Hematopoietic multipotent progenitor cell (in vitro differentiated cells): ENCODE data around the gene DKC1. TPM values are rescaled to one million over a fixed set of nuclear protein-coding genes. Genes with fewer than 3 reads are reported as not detected.

Source experiments
- DNase-seq, 3 donors: peaks; one replicate each; pipeline ENCODE4 v3.0.0-alpha.2; 2011 to 2015; ENCODE audit warnings: low read depth in 2 of 3, low spot score in 2 of 3
- total RNA-seq: library from RNA; depleted of rRNA; stranded (reverse); fragments of >200 nt; gene quantifications from one replicate; pipeline ENCODE4 v1.2.3, GENCODE V29; 2012

DKC1 gene
- total RNA-seq, result 45.2 TPM

DNA sequence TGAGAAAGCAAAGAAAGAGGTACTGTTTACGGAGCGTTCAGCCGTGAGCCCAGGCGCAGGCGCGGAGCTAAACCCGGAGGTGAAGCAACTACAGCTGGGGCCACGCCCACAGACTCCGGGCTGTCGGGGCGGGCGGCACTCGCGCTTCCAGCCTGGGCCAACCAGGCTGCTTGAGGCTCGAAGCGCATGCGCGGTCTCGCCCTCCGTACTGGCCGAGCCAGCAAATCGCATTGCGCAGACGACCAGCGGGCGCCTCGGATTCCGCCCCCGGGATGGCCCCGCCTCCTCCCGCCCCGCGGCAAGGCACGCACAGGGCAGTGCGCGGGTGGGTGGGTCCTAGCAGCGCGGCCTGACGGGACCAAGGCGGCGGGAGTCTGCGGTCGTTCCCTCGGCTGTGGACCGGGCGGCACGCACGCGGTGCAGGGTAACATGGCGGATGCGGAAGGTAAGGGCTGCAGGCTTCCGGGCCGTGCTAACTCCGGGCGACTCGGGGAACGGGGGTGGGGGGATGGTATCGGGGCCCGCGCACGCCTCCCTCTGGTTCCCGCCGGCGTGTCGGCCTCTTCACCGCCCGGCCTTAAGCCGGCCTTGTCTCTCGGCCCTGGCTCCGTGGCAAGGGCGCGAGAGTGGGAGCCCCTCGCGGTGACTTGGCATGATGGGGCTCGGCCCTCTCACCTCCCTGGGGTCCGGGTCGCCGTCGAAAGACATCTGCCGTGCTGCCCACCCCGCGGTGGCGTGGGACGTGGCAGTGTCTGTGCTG lies at the start of gene DKC1:
DKC1 (plus strand) TSS at position 328 of the 760 bp plus-strand sequence; CDS start at position 430, 102 bp downstream.
- DNase-seq, result peak; percentile 86 to 95 (median 92)

DNA sequence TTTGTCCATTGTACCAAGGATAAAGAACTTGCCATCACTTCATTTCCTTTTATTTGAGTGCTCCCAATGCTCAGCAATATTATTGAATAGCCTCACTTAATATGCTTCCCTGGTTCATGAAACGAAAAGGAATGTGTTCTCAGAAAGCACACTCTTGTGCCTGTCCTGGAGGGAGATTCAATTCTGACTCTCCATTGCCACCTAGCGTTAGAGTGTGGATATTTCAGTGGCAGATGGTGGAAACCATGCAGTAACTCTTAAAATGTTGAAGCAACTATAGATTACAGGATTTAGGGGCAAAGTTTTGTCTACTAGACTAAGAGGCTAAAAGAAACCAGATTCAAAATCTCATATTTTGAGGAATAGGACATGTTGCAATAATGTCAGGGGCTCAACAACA lies 47.7 kb upstream of the DKC1 start:
- peak in 2 of 3 donors; percentile 34 to 73 for DNase-seq

DNA sequence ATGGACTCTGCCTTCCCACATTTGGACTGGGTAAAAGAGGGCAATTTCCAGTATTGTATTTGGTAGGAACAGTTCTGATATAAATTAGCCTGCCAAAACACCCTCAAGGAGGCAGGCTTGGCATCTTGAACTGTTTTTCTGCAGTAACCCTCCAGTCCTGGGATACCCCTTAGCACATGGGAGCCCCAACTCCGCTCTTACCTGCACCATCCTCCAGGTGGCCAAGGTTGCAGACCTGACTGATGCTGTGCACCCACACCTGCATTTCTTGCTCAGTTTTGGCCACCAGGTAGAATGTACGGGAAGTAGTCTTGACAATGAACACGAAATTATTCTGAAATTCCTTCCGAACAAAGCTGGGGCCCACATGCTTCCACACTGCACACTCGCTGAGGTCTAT lies 46.8 kb upstream of the DKC1 start:
- no peak for DNase-seq

GRCh38 chrX:154717824-154718223 lies 44.8 kb upstream of the DKC1 start:
- DNase-seq, result peak in 2 of 3 donors; percentile 77 to 88

- peak in 2 of 3 donors; percentile 28 to 67 for DNase-seq
Observed at GRCh38 chrX:154718616-154719015, 44.0 kb upstream of the DKC1 start.

- peak in 2 of 3 donors; percentile 18 to 31 for DNase-seq
Observed at GRCh38 chrX:154719132-154719675, 43.5 kb upstream of the DKC1 start.

DNA sequence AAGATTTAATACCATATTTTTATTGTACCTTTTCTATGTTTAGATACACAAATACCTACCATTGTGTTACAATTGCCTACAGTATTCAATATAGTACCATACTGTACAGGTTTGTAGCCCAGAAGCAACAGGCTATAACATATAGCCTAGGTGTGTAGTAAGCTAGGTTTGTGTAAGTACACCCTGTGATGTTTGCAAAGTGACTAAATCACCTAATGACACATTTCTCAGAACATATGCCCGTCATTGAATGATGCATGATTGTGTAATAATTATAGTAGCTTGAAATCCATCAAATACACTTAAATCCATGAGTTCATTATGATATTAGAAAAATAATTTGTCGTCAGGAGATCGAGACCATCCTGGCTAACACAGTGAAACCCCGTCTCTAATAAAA lies 42.6 kb upstream of the DKC1 start:
- no peak for DNase-seq

GRCh38 chrX:154721155-154721554 lies 41.5 kb upstream of the DKC1 start:
- no peak for DNase-seq

DNA sequence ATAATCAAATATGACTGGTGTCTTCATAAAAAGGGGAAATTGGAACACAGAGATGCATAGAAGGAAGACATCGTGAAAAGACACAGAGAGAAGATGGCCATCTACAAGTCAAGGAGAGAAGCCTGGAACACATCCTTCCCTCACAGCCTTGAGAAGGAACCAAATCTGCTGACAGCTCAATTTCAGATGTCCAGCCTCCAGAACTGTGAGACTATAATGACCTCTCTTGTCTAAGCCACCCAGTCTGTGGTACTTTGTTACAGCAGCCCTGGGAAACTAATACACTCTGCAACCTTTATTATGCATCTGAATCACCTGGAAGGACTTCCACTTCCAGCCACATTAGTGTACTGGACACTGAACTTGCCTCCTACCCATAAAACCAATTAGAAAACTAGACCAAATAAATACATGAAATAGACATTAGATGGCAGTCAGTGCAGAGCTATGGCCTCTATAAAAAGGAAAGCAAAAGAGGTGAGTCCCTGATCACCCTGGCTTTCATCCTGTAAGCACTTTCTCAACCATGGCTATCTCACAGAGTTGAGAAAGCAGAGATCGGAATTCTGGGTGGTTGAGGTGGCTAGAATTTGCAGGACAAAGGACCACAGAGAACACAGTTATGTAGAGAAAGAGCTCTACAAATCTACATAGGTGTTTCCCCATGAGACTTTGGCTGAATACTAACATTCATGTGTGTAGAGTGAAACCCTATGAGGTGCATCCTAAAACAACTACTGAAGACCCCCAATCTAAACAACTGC lies 37.5 kb upstream of the DKC1 start:
- DNase-seq, result no peak

DNA sequence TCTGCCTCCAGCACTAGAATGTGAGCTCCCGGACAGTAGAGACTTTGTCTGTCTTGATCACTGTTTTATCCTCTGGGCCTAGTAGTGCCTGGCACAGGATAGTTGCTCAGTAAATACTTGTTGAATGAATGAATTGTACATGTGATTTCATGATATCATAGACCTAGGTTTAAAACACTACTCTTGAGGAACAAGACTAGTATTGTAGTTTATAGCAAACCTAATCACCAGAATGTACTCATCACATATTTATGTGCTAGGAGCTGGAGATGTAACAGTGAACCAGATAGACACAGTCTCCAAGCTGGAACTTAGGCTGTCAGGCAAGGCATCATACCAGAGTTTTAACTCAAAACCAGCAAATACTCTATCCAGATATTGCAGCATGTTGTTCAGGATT lies 35.2 kb upstream of the DKC1 start:
- DNase-seq, result no peak

DNA sequence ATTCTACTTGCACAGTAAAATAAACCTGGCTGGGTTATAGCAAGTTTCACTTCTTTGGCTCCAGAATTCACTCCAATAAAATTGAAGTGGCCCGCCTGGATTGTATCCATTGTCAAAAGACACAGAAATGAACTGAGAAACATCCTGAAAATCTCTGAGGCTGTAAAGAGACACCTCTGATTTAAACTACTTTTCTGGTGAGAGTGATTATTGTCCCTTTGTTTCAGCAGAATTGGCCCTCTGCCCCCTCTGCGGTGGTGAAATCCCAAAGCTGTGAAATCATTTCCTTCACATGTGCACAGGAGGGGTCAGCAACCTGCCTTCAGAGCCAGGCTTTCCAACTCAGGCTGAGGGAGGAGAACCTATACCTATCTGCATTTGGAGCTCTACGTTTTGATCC lies 34.8 kb upstream of the DKC1 start:
- DNase-seq, result no peak

DNA sequence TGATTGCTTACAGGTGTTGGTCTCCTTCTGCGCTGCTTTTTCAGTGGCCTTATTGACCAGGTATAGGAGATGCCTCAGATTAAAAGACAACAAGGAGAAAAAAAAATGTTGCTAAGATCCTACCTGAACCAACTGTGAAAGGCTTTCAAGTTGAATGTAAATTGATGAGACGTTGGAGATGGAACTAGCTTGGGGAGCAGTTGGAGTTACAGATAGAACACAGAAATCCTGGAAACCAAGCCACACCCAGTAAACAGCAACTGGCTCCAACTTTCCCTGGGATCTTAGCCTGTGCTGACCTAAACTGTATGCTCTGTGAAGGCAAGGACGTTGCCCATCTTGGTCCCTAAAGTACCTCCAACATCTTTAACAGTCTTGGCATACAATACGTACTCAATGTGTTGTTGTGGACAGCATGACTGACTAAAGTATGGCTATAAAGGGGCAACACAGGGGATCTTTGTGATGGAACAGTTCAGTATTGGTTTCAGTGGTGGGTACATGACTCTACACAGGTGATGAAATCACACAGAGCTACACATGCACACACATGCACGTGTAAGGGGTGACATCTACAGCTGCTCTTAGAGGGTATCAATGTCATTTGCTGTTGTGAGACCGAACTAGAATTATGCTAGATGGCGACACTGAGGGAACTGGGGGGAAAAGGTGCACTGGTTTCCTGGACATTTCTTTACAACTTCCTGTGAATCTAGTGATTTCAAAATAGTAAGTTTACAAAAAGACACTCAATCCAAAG lies 34.1 kb upstream of the DKC1 start:
- DNase-seq, result no peak

GRCh38 chrX:154729439-154729838 lies 33.2 kb upstream of the DKC1 start:
- DNase-seq, result no peak

DNA sequence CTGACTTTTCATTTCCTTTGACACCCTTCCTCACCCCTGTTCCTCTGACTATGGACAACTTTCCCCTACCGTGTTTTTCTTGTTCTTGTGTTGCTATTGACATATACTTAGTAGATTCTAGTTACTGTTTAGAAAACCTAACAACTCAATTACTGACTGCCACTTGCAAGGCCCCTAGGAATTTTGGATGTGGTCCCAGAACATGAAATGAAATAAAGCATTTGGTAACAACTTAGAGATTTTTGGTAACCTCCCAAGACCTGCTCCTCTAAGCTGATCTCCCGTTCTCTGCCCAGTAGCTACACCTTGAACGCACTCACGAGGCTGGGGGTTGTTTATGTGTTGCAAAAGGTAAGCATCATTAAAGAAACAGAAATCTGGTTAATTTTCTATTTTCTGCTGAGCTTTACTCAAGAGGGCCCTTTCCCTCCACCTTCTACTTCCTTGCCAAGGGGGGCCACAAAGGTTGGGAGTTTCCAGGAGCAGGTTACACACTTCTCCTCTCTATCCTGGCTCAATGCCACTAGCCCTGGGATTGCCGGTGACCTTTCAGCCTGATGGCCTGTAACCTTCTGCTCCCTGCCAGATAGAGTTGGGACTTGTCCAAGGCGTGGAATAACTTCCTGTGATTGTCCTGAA lies 32.3 kb upstream of the DKC1 start:
- no peak for DNase-seq

DNA sequence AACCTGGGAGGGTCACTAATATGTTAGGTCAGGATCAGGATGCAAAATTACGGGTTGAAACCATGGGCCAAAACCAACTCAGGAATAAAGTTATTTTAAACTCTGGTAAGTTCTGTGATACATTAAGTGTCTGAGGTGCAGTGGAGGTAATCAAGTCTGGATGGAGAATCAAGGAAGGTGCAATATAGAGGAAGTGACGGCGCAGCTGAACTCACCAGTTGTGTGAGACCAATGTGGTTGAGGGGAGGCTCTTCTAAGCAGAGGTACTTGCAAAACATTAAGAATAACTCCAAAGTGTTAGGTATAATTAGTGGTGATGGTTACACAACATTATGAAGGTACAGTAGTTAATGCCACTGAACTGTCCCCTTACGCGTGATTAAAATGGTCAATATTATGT lies 31.5 kb upstream of the DKC1 start:
- no peak for DNase-seq

DNA sequence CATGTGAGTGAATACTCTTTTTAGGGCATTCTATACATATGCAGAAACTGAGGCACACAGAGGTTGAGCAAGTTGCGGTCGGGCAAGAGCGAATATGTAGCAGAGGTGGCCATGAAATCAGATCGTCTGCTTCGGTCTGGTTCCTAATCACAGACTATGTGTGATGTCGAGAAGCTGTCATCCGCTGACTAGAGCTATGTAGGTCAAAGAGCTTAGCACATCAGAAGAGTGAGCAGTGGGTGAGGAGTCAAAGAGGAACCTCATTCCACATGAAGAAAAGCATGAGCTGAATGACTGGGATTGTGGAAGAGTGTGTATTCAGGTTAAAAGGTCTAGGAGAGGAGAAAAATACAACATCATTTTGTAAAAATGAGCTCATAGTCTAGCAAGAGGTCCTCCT lies 30.8 kb upstream of the DKC1 start:
- DNase-seq, result no peak

DNA sequence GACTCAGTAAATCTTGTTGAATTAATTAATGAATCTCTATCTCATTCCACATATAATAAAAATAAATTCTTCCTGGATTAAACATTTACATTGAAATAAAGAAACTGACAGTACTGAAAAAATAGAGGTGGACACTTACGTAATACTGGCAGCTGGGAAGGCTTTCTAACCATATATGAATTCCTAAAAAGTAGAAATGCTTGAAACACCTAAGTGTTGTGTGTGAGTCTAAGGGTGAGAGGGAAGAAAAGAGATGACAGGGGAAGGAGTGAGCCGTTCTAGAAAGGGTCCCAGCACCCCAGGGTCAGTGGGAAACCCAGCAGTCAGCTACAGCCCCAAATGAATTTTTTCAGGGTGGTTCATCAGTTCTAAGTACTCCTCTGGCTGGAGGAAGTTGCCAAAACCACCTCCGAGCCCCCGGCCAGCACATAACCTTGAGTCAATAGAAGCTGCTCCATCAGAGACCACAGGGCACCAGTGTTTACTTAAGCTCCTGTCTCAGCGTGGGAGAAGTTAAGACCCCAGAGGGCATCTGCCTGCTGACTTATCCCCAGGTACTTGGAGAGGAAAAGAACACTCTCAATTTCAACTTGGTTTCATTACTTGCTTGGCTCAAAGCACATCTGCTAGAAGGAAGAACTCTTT lies 30.1 kb upstream of the DKC1 start:
- DNase-seq, result peak in 1 of 3 donors; percentile 27

- DNase-seq, result no peak
Observed at GRCh38 chrX:154733066-154733425, 29.6 kb upstream of the DKC1 start.

DNA sequence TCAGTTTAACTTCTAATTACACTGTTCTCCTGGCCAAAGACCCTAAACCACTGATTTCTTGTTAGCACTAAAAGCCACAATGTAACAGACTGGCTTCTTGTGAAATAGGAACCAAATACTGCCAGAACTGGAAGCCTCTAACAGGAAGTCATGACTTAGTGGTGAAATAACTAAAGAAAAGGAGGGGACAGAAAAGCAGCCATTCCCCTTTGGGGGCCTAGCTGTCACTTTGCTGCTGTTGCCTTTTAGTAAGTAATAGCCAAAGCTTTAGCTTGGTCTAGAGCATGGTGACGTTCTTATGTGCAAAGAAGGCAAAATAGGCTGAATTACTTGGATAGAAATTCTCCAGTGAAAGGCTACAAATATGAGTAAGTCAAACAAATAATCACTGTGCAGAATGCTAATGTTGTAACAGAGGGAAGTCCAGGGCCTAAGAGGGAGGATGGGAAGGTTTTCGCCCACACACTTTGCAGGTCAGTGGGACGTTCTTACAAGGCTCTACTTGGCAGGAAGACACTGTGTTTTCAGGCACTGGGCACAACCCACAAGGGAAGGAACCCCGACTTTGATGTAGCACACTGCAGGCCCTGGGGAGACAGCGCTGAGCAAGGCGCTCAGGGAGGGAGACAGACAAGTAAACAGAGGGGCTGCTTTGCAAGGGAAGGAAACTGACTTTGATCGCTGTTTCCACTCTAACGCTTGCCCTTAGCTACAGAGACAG lies 28.4 kb upstream of the DKC1 start:
- DNase-seq, result peak in 1 of 3 donors; percentile 58
